HG03571 (cell line): ENCODE measurements around the gene SIK1.

Experiments used
- ATAC-seq: cut with Tn5 transposase; IDR thresholded peaks from one replicate; pipeline ENCODE4 v1.9.1; 2021; ENCODE audit not compliant: unreplicated experiment

Gene SIK1

GRCh38 chr21:43369124-43369523, 57.8 kb downstream of the SIK1 start:
- ATAC-seq = no peak

DNA sequence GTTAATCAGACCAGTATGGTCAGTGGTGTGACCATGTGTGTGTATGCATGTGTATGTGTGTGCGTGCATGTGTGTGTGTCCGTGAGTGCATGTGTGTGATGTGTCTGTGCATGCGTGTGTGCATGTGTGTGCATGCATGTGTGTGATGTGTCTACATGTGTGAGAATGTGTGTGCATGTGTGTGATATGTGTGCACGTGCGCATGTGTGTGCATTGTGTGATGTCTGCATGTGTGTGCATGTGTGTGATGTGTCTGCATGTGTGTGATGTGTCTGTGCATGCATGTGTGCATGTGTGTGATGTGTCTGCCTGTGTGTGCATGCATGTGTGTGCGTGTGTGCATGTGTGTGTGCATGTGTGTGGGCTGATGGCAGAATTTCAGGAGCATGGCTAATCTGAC, 58.2 kb downstream of the SIK1 start:
- ATAC-seq = no peak

GRCh38 chr21:43367859-43368258, 59.1 kb downstream of the SIK1 start:
- no peak for ATAC-seq

DNA sequence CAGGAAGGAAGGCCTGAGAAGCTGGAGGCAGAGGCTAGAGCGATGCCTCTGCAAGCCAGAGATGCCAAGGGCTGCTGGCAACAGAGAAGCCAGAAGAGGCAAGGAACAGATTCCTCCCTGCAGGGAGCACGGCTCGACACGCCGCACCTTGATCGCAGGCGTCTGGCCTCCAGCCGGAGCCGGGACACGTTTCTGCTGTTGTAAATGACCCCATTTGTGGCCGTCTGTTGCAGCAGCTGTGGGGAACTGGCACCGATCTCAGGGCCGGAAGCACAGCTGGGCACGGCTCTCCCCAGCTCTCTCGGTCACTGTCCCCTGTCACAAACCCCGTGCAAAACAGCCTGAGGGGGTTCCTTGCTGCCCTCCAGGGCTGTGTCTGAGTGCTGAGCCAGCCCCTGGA, 59.6 kb downstream of the SIK1 start:
- no peak for ATAC-seq

- ATAC-seq = no peak
These were observed 60.3 kb downstream of the SIK1 start for GRCh38 chr21:43366656-43367055.

DNA sequence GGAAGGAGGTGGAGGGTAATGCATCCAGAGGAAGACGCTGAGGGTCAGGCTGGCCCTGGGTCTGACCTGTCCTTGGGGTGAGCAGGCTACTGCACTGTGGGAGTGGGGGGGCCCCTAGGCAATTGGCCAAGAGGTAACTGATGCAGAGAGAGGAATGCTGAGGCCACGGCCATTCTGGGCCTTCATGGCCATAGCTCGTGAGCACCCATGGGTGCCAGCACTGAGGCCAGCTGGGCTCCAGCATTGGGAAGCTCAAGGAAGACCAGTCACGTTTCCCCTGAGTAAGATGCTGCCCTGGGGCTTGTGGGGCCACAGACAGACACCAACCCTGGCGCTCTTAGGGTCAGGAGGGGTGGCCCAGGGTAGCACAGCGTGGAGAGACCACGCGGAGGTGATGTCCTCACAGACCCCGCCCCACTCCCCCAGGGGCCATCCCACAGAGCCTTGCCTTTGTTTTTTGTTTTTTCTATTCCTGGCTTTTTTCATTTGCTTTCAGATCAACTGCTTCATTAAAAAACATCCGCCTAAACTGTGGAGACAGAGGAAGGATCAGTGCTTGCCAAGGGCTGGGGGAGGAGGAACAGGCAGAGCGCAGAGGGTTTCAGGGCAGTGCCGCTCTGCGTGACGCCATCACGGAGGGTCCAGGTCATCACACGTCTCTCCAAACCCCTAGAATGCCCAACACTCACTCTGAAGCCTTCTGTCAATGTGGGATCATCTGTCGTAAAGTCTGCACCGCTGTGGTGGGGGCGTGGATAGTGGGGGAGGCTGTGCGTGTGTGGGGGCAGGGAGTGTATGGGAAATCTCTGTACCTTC, 61.1 kb downstream of the SIK1 start:
- no peak for ATAC-seq

DNA sequence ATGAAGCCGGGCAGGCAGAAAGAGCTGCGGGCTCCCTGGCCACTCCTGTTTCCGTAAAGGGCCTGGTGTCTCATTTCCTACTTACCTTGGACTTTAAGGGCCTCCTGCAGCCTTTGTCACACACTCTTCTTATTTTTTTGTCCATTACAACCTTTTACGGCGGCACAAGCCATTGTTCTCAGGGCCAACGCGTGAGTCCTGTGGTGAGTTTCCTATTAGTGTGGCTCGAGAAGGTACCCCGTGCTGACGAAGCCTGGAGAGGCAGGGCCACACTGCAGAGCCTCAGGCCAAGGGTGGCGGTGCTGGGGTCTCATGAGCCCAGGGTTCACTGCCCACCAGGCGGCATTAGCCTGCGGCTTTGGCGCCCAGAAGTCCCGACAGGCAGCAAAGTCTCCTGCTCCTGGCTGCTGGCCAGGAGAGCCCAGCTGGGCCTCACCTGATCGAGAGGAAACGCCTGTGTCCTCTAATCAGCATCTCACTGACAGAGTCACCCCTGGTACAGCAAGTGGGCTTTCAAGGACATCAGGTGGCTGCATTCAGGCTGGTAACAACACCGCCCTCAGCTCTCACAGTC, 62.0 kb downstream of the SIK1 start:
- ATAC-seq = no peak
